ENCODE measurements around the gene REL. TPM values are rescaled to one million over a fixed set of nuclear protein-coding genes. Genes with fewer than 3 reads are reported as not detected.

The REL gene
- total RNA-seq, 1 experiment from 2014 or later = 6.2 TPM

GRCh38 chr2:60840880-60841279 lies 40.5 kb upstream of the REL start:
- Histone ChIP-seq H3K14ac (ENCODE audit: insufficient read depth, low read length) (no peak overlapping the region), H3K9me3 (ENCODE audit: control insufficient read depth, low read depth, low read length) (no peaks in the 10 kb centered on the region), H3K4ac (ENCODE audit: low read depth, low read length) (no peak overlapping the region), H2BK5ac (ENCODE audit: insufficient read length, low read length) (no peak overlapping the region), H4K91ac (ENCODE audit: insufficient read length, low read depth, low read length) (no peak overlapping the region), H3K27me3 (ENCODE audit: insufficient read depth, low read length) (peaks cover 16% of the 10 kb centered on the region), H3K79me1 (ENCODE audit: insufficient read depth, low read depth, low read length, poor library complexity, severe bottlenecking) (no peaks in the 10 kb centered on the region), H2BK12ac (ENCODE audit: insufficient read length, low read depth, low read length) (no peak overlapping the region), H2BK120ac (ENCODE audit: low read depth, low read length, poor library complexity, severe bottlenecking) (no peak overlapping the region), H2BK15ac (ENCODE audit: low read depth, low read length) (no peak overlapping the region), H3K18ac (ENCODE audit: insufficient read length, low read depth, low read length) (no peak overlapping the region), H3K56ac (ENCODE audit: insufficient read length, low read depth, low read length) (no peak overlapping the region), H4K8ac (replicated peaks; ENCODE audit: insufficient read length, low read depth, low read length) (no peak overlapping the region), H3K23ac (ENCODE audit: insufficient read length, low read depth, low read length) (no peak overlapping the region), H3T11ph (ENCODE audit: low read length) (no peak overlapping the region), H2AFZ (ENCODE audit: low read length) (no peak overlapping the region), H3K79me2 (ENCODE audit: insufficient read depth, low read length) (no peaks in the 10 kb centered on the region), H2BK20ac (ENCODE audit: low read depth, low read length, poor library complexity, severe bottlenecking) (no peak overlapping the region), H2AK5ac (ENCODE audit: insufficient read length, low read length) (no peak overlapping the region), H3K9ac (ENCODE audit: extremely low read depth, insufficient read length, low read length) (no peak overlapping the region), H3K4me2 (ENCODE audit: insufficient read depth, insufficient read length, low read length) (no peak overlapping the region), H3K4me1 (ENCODE audit: insufficient read depth, low read length) (no peaks in the 10 kb centered on the region), H4K5ac (ENCODE audit: insufficient read length, low read depth, low read length) (no peak overlapping the region), H3K23me2 (ENCODE audit: insufficient read length, low read depth, low read length, poor library complexity, severe bottlenecking) (no peaks in the 10 kb centered on the region), H4K20me1 (ENCODE audit: control insufficient read depth, insufficient read depth, insufficient read length) (no peaks in the 10 kb centered on the region), H3K27ac (ENCODE audit: insufficient read length, low read depth, low read length) (no peak overlapping the region)
- Mint-ChIP-seq H3K9me3 (peaks cover 0 to 5% of the 10 kb centered on the region in 2 experiments; a peak in 1 of 5 replicates), H3K27ac (no peak overlapping the region), H3K4me3 (no peak overlapping the region), H3K27me3 (ENCODE audit: low read depth) (peaks cover 95% of the 10 kb centered on the region), H3K4me1 (peaks cover 8 to 15% of the 10 kb centered on the region in 2 experiments), H3K36me3 (ENCODE audit: insufficient read depth in 1 of 3, low read depth in 3 of 3) (no peaks in the 10 kb centered on the region)
- no peak for DNase-seq
- no peak for TF ChIP-seq CTCF (conservative IDR thresholded peaks at IDR 0.05)
- no CpG with 5 or more reads among the region's 7 CpGs for WGBS (ENCODE audit: extremely low coverage, insufficient read length, low lambda C conversion rate)
